ENCODE data around the gene MT1X. TPM values are rescaled to one million over a fixed set of nuclear protein-coding genes. Genes with fewer than 3 reads are reported as not detected.

MT1X gene
- total and polyA plus RNA-seq, 4 experiments from 2014 or later: 21.0 to 146 (median 49.9) TPM

GRCh38 chr16:56732832-56733231, 50.6 kb downstream of the MT1X start:
- Histone ChIP-seq H3K36me3 (ENCODE audit: insufficient read depth, low read length) (no peaks in the 10 kb centered on the region), H3K27ac (ENCODE audit: low read depth, low read length) (no peak overlapping the region), H3K4me3 (ENCODE audit: low read length in 2 of 2) (no peak overlapping the region), H3K4me1 (ENCODE audit: insufficient read depth, low read length) (peaks cover 35% of the 10 kb centered on the region), H3K9me3 (ENCODE audit: control insufficient read depth in 1 of 2, low read length in 2 of 2) (no peaks in the 10 kb centered on the region), H3K27me3 (ENCODE audit: insufficient read depth, low read length) (no peaks in the 10 kb centered on the region)
- no peak overlapping the region for H3K27ac Mint-ChIP-seq
- ChIA-PET CTCF (ENCODE audit: partially characterized antibody) (no interaction called here), POLR2A (ENCODE audit: partially characterized antibody) (no interaction called here)
- DNase-seq: no peak
- no peak overlapping the region for H3K4me3 Mint-ChIP-seq
- peaks cover 14 to 39% (median 16%) of the 10 kb centered on the region in 4 donors for H3K4me1 Mint-ChIP-seq
- peaks cover 0 to 7% of the 10 kb centered on the region in 2 donors for H3K36me3 Mint-ChIP-seq
- H3K9me3 Mint-ChIP-seq: no peaks in the 10 kb centered on the region
- intact Hi-C loops (cut with micrococcal nuclease): loop anchor here (5.0 kb wide), 1 partner anchor 134 kb away; the partner anchor contains the start of gene SLC12A3
- H3K27me3 Mint-ChIP-seq: no peaks in the 10 kb centered on the region

Other genes starting within 250 kb of the MT1X start
- 100 to 1,000 TPM; 109 to 110 TPM for gene NUDT21, start 231.1 kb upstream of the MT1X start, total RNA-seq
- gene NUDT21, start 231.1 kb upstream of the MT1X start, polyA plus RNA-seq: 10 to 100 TPM; 78.3 to 98.4 TPM
- gene OGFOD1, start 230.9 kb upstream of the MT1X start, total RNA-seq: 10 to 100 TPM; 42.7 to 47.2 TPM
- 100 to 1,000 TPM; 115 to 151 TPM for gene OGFOD1, start 230.9 kb upstream of the MT1X start, polyA plus RNA-seq
- 10 to 100 TPM; 95.8 to 96.0 TPM for gene BBS2, start 162.4 kb upstream of the MT1X start, total RNA-seq
- 10 to 100 TPM; 36.6 to 39.2 TPM for gene BBS2, start 162.4 kb upstream of the MT1X start, polyA plus RNA-seq
- gene MT4, start 117.4 kb upstream of the MT1X start, total RNA-seq: not detected
- gene MT4, start 117.4 kb upstream of the MT1X start, polyA plus RNA-seq: not detected
- not detected for gene MT3, start 92.9 kb upstream of the MT1X start, total RNA-seq
- gene MT3, start 92.9 kb upstream of the MT1X start, polyA plus RNA-seq: 1 to 10 TPM in 1 of 2 donors, not detected in 1; 1.1 TPM
- 10 to 100 TPM; 15.8 to 17.7 TPM for gene MT2A, start 73.9 kb upstream of the MT1X start, total RNA-seq
- 100 to 1,000 TPM in 1 of 2 donors, 10 to 100 TPM in 1; 87.5 to 226 TPM for gene MT2A, start 73.9 kb upstream of the MT1X start, polyA plus RNA-seq
- gene MT1E, start 56.7 kb upstream of the MT1X start, total RNA-seq: not detected
- gene MT1E, start 56.7 kb upstream of the MT1X start, polyA plus RNA-seq: 10 to 100 TPM in 1 of 2 donors, 1 to 10 TPM in 1; 6.8 to 16.0 TPM
- gene MT1M, start 49.8 kb upstream of the MT1X start, total RNA-seq: not detected
- gene MT1M, start 49.8 kb upstream of the MT1X start, polyA plus RNA-seq: not detected
- gene MT1A, start 43.8 kb upstream of the MT1X start, total RNA-seq: not detected
- not detected for gene MT1A, start 43.8 kb upstream of the MT1X start, polyA plus RNA-seq
- not detected for gene MT1B, start 30.6 kb upstream of the MT1X start, total RNA-seq
- not detected for gene MT1B, start 30.6 kb upstream of the MT1X start, polyA plus RNA-seq
- gene MT1F, start 24.5 kb upstream of the MT1X start, total RNA-seq: 10 to 100 TPM in 1 of 2 experiments, 1 to 10 TPM in 1; 8.3 to 12.9 TPM
- 10 to 100 TPM; 12.0 to 28.9 TPM for gene MT1F, start 24.5 kb upstream of the MT1X start, polyA plus RNA-seq
- gene MT1G, start 14.4 kb upstream of the MT1X start, total RNA-seq: not detected
- gene MT1G, start 14.4 kb upstream of the MT1X start, polyA plus RNA-seq: 1 to 10 TPM in 1 of 2 donors, not detected in 1; 1.3 TPM
- gene MT1H, start 12.7 kb upstream of the MT1X start, total RNA-seq: under 1 TPM in 1 of 2 experiments, not detected in 1; 0.78 TPM
- gene MT1H, start 12.7 kb upstream of the MT1X start, polyA plus RNA-seq: not detected
- 10 to 100 TPM; 48.0 to 56.5 TPM for gene NUP93, start 47.7 kb downstream of the MT1X start, total RNA-seq
- 10 to 100 TPM; 63.1 to 73.2 TPM for gene NUP93, start 47.7 kb downstream of the MT1X start, polyA plus RNA-seq
- gene SLC12A3, start 182.7 kb downstream of the MT1X start, total RNA-seq: not detected
- not detected for gene SLC12A3, start 182.7 kb downstream of the MT1X start, polyA plus RNA-seq
- 100 to 1,000 TPM; 130 to 136 TPM for gene HERPUD1, start 249.7 kb downstream of the MT1X start, total RNA-seq
- 100 to 1,000 TPM; 110 to 201 TPM for gene HERPUD1, start 249.7 kb downstream of the MT1X start, polyA plus RNA-seq

Data from CD4-positive, alpha-beta memory T cell (primary cell).